Lower leg skin (tissue), 4 donors: ENCODE measurements around the gene APCDD1L. TPM values are rescaled to one million over a fixed set of nuclear protein-coding genes. Genes with fewer than 3 reads are reported as not detected.
"Not testable (repeated sequence)": the region's sequence is repeated elsewhere in the genome, so short reads cannot be mapped to it uniquely, and the experiment has no call there.

Experiments used
- DNase-seq, 2 donors: peaks; one replicate each; pipeline ENCODE4 v3.0.0-alpha.2; 2019; ENCODE audit warnings: low spot score in 2 of 2
- H3K4me3 ChIP-seq: fragments of 200-600 bp; sonication (generic); 2 replicates; pipeline ENCODE4 v1.5.1; 2017; ENCODE audit warnings: mild to moderate bottlenecking, low read depth; ENCODE audit not compliant: poor library complexity, severe bottlenecking
- POLR2A ChIP-seq, 2 donors: fragments of 450-650 bp; IDR thresholded peaks; one replicate each; pipeline ENCODE4 v1.6.1; 2016 to 2017; ENCODE audit warnings: antibody characterized with exemption in 2 of 2, mild to moderate bottlenecking in 1 of 2, moderate library complexity in 1 of 2
- WGBS, 2 donors: methylation state at CpG; one replicate each; pipeline ENCODE4 v1.1.5; 2018; 5-methylcytosine and 5-hydroxymethylcytosine counted together
- intact Hi-C: fragments of 100-400 bp; cut with DNase I; formaldehyde crosslinking; loops from one replicate; pipeline ENCODE4 v1.15.0; 2023; ENCODE audit warnings: low total_unique reads
- total RNA-seq, 4 donors: library from RNA; depleted of rRNA; stranded (reverse); fragments of >200 nt; gene quantifications; one replicate each; pipeline ENCODE4 v1.1.0, GENCODE V29; 2016
- TF ChIP-seq, protein P1 (sequence below), 3 donors: fragments of 450-650 bp; IDR thresholded peaks; one replicate each; pipeline ENCODE4 v1.5.1; 2016; ENCODE audit warnings: antibody characterized with exemption in 3 of 3, mild to moderate bottlenecking in 3 of 3, moderate library complexity in 2 of 3

APCDD1L gene
- total RNA-seq, 4 donors from 2014 or later, result 0.49 to 2.4 (median 1.4) TPM

DNA sequence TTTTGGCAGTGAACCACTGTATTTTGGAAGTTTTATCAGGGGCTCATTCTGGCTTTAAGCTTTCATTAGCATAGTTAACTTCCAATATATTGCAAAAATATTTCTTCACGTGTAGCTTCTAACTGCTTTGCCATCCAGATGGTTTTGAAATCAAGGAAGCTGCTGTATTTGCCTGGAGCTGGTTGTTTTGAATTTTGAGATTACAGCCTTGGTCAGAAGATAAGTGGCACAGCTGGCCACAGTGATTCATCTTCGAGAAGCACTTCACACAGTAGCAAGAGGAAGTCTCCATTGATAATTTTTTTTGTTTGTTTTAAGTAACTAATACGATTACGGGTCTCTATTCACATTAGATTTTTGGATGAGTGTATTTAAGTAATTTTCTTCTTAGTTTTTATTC lies 3.8 kb downstream of the APCDD1L start:
- WGBS, 2 donors, result 20 to 29% methylated on average over 4 of the region's 4 CpGs
- no peak for TF ChIP-seq POLR2A (IDR thresholded peaks at IDR 0.05)
- TF ChIP-seq, protein P1, sequence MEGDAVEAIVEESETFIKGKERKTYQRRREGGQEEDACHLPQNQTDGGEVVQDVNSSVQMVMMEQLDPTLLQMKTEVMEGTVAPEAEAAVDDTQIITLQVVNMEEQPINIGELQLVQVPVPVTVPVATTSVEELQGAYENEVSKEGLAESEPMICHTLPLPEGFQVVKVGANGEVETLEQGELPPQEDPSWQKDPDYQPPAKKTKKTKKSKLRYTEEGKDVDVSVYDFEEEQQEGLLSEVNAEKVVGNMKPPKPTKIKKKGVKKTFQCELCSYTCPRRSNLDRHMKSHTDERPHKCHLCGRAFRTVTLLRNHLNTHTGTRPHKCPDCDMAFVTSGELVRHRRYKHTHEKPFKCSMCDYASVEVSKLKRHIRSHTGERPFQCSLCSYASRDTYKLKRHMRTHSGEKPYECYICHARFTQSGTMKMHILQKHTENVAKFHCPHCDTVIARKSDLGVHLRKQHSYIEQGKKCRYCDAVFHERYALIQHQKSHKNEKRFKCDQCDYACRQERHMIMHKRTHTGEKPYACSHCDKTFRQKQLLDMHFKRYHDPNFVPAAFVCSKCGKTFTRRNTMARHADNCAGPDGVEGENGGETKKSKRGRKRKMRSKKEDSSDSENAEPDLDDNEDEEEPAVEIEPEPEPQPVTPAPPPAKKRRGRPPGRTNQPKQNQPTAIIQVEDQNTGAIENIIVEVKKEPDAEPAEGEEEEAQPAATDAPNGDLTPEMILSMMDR (IDR thresholded peaks at IDR 0.05), result no peak
- no peak overlapping the region for H3K4me3 ChIP-seq
- intact Hi-C loops, result no loop called here
- no peak for DNase-seq

DNA sequence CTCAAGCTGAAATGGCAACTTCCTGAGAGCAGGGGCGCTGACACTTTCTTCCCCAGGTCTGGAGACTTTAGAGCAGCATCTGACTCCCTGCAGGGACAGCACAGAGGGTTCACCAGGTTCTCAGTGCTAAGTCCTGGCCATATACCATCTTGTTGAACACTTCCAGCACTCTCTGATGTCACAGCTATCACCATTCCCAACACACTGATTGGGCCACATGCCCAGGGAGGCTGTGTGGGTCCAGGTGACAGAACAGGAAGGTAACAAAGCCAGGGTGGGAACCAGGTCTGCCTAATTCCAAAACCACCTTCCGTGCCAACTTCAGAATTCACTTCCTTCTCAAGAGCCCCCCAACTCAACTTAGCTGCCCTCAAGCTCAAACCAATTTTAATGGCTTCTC lies 4.3 kb downstream of the APCDD1L start:
- TF ChIP-seq, protein P1 (IDR thresholded peaks at IDR 0.05), result no peak
- no peak for TF ChIP-seq POLR2A (IDR thresholded peaks at IDR 0.05)
- H3K4me3 ChIP-seq, result no peak overlapping the region
- intact Hi-C loops, result no loop called here
- WGBS, 2 donors, result 90 to 92% methylated on average over 2 of the region's 2 CpGs
- peak in 1 of 2 donors; percentile 49 for DNase-seq

DNA sequence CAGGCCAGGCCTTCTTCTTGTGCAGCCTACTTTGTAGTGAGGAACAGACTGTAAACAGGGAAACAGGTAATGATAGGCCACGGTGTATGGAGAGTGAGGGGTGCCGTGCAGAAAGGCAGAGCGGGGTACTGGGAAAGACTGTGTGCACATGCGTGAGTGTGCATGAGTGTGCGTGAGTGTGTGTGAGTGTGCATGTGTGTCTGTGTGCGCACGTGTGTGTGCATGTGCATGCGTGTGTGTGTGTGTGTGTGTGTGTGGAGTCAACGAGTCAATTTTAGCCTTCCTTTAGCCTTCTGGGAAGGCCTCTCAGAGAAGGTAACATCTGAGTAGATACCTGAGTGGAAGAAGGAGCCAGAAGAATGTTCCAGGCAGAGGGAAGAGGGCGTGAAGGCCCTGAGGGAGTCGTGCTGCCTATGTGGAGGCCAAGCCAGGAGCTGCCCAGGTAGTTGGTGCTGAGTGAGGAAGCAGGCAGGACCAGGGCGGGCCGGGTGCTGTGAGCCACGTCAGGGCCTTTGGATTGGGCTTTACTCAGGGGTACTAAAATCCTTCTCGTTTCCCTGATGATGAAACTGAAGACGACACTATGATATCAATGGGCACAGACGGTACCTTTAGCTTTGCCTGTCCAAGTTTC lies 6.3 kb downstream of the APCDD1L start:
- DNase-seq, result peak in 1 of 2 donors; percentile 50
- WGBS, 2 donors, result 86 to 88% methylated on average over 17 of the region's 17 CpGs
- H3K4me3 ChIP-seq, result no peak overlapping the region
- intact Hi-C loops, result no loop called here
- TF ChIP-seq, protein P1 (IDR thresholded peaks at IDR 0.05), result no peak
- TF ChIP-seq POLR2A (IDR thresholded peaks at IDR 0.05), result no peak

DNA sequence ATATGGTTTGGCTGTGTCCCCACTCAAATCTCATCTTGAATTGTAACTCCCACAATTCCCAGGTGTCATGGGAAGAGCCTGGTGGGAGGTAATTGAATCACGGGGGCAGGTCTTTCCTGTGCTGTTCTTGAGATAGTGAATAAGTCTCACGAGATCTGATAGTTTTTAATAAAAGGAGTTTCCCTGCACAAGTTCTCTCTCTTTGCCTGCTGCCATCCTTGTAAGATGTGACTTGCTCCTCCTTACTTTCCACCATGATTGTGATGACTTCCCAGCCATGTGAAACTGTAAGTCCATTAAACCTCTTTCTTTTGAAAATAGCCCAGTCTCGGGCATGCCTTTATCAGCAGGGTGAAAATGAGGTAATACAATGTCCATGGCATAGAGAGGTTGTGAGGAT lies 8.2 kb downstream of the APCDD1L start:
- DNase-seq, H3K4me3 ChIP-seq, intact Hi-C loops: not testable (repeated sequence)
- 89 to 93% methylated on average over 3 of the region's 3 CpGs for WGBS, 2 donors

DNA sequence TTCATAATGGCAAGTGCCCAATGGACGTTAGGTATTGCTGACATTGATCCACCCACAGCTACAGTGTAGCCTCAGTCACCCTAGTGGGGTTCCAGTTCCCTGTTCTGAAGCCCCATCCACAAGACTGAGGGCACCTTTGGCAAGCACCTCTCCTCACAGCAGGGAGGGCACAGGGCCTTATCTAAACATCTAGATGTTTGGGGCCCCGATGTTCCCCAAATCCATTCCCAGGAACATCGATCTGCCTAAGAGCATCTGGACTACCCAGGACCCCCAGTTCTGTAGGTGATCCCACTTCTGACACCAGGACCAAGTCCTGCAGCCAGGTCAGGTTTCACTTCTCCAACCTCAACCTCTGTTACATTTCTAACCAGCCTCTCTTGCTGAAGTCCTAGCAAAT lies 10.6 kb downstream of the APCDD1L start:
- 77 to 81% methylated on average over 3 of the region's 3 CpGs for WGBS, 2 donors
- intact Hi-C loops, result no loop called here
- peak in 1 of 2 donors; percentile 65 for DNase-seq
- no peak overlapping the region for H3K4me3 ChIP-seq
- TF ChIP-seq, protein P1 (IDR thresholded peaks at IDR 0.05), result no peak
- no peak for TF ChIP-seq POLR2A (IDR thresholded peaks at IDR 0.05)

DNA sequence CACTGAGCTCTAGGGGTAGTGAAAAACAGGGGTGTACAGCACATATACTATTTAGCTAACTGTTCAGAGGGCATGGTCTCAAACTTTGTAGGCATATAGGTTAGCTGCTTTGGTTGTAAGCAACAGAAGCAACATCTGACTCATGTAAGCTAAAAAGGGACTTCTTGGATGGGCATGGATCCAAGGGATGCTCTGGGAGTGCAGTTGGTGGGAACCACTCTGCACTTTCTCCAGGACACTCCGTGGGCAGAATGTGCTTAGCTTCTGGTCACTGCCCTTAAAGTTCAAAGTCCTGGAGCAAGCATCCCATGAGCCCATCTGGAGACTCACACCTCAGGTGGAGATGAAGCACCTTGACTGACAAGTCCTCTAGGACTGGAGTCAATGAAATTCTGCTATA lies 11.5 kb downstream of the APCDD1L start:
- no peak overlapping the region for H3K4me3 ChIP-seq
- no peak for DNase-seq
- intact Hi-C loops, result no loop called here
- no peak for TF ChIP-seq POLR2A (IDR thresholded peaks at IDR 0.05)
- TF ChIP-seq, protein P1 (IDR thresholded peaks at IDR 0.05), result no peak
- WGBS, 2 donors, result 87 to 100% methylated on average over 1 of the region's 1 CpG
